GM12878 (cell line): ENCODE results near the gene B4GALT7. TPM values are rescaled to one million over a fixed set of nuclear protein-coding genes. Genes with fewer than 3 reads are reported as not detected.

Experiments used
- ATAC-seq: fragments of 200-7000 bp; cut with Tn5 transposase; 3 replicates; pipeline ENCODE4 v1.9.1; 2020; ENCODE audit warnings: mild to moderate bottlenecking, moderate library complexity
- BruUV-seq: library from RNA; stranded (reverse); fragments of 400-500 nt; replicated peaks from 2 replicates; lab custom pipeline; 2021; lab: Mats Ljungman, UMichigan
- CTCF ChIA-PET: fragments of 300-600 bp; sonication (Branson Sonifier 250); formaldehyde crosslinking; extraction: SDS; loops from one replicate; lab custom pipeline; 2021; ENCODE audit warnings: inconsistent platforms; lab: Yijun Ruan, JAX
- POLR2A ChIA-PET: fragments of 350-600 bp; formaldehyde crosslinking; extraction: SDS; loops from one replicate; lab custom pipeline; 2021; ENCODE audit warnings: inconsistent platforms; lab: Charles Lee
- RAD21 ChIA-PET: fragments of 300-600 bp; sonication (Branson Sonifier 250); formaldehyde crosslinking; loops from one replicate; lab custom pipeline; 2023; ENCODE audit warnings: antibody characterized with exemption; ENCODE audit not compliant: unreplicated experiment; lab: Charles Lee
- SMC1A ChIA-PET: fragments of 300-600 bp; sonication (Branson Sonifier 250); formaldehyde crosslinking; loops from one replicate; lab custom pipeline; 2023; ENCODE audit not compliant: unreplicated experiment, uncharacterized antibody; lab: Charles Lee
- DNase-seq: peaks from one replicate; pipeline ENCODE4 v3.0.0-alpha.2; 2011; ENCODE audit warnings: low read depth, low spot score
- FAIRE-seq: peaks from 3 replicates; lab custom pipeline; 2011; peaks lifted over from hg19 to GRCh38; lab: Jason Lieb, UNC
- H2AFZ ChIP-seq: 2 replicates; pipeline ENCODE4 v1.6.0; 2011; ENCODE audit warnings: low read depth, low read length, control low read depth; ENCODE audit not compliant: control insufficient read depth
- H3K27ac ChIP-seq: 2 replicates; pipeline ENCODE4 v1.5.1; 2011; ENCODE audit warnings: control low read depth; ENCODE audit not compliant: control insufficient read depth, insufficient read depth
- H3K27me3 ChIP-seq, 2 experiments: replicated peaks in 1 of 2; 2 replicates each; pipeline versions ENCODE4 v1.6.0 to v1.6.1; 2011; ENCODE audit warnings: low read length in 1 of 2; ENCODE audit not compliant: control insufficient read depth in 2 of 2, insufficient read depth in 2 of 2
- H3K36me3 ChIP-seq, 2 experiments: 2 replicates each; pipeline ENCODE4 v1.5.1; 2011; ENCODE audit warnings: low read length in 1 of 2; ENCODE audit not compliant: control insufficient read depth in 2 of 2, insufficient read depth in 2 of 2
- H3K4me1 ChIP-seq: 2 replicates; pipeline ENCODE4 v1.6.1; 2011; ENCODE audit warnings: mild to moderate bottlenecking, low read length, moderate library complexity, mixed read lengths; ENCODE audit not compliant: control insufficient read depth, insufficient read depth
- H3K4me2 ChIP-seq: 2 replicates; pipeline ENCODE4 v1.6.0; 2011; ENCODE audit warnings: control low read depth; ENCODE audit not compliant: control insufficient read depth, insufficient read depth
- H3K4me3 ChIP-seq: fragments of 200-600 bp; sonication (generic); 2 replicates; pipeline ENCODE4 v1.5.1; 2016
- H3K79me2 ChIP-seq: 2 replicates; pipeline ENCODE4 v1.6.0; 2011; ENCODE audit warnings: low read length; ENCODE audit not compliant: control insufficient read depth, insufficient read depth
- H3K9ac ChIP-seq: 2 replicates; pipeline ENCODE4 v1.8.0; 2011; ENCODE audit warnings: low read length, control low read depth, mixed read lengths; ENCODE audit not compliant: control insufficient read depth, insufficient read depth
- H3K9me3 ChIP-seq: replicated peaks from 3 replicates; pipeline ENCODE4 v1.5.1; 2011; ENCODE audit warnings: mild to moderate bottlenecking, low read length; ENCODE audit not compliant: control insufficient read depth, insufficient read depth
- H4K20me1 ChIP-seq: 2 replicates; pipeline ENCODE4 v1.6.0; 2011; ENCODE audit not compliant: control insufficient read depth, insufficient read depth
- CTCF ChIP-seq, 3 experiments: IDR thresholded peaks in 2 of 3; conservative IDR thresholded peaks in 1 of 3; 2 replicates each; pipeline ENCODE4 v1.5.1; 2011; ENCODE audit warnings: low read depth in 3 of 3, low read length in 3 of 3, mild to moderate bottlenecking in 3 of 3, control low read depth in 2 of 3, moderate library complexity in 2 of 3, inconsistent platforms in 1 of 3, mixed read lengths in 1 of 3; ENCODE audit not compliant: control insufficient read depth in 2 of 3, insufficient read depth in 1 of 3; ENCODE audit errors: extremely low read depth in 1 of 3
- HCFC1 ChIP-seq: fragments of 150-350 bp; IDR thresholded peaks from 2 replicates; pipeline ENCODE4 v1.6.1; 2014; ENCODE audit warnings: low read length
- KDM1A ChIP-seq: fragments of 200-600 bp; sonication (generic); IDR thresholded peaks from 2 replicates; pipeline ENCODE4 v1.6.1; 2016; ENCODE audit warnings: borderline replicate concordance
- TAF1 ChIP-seq: IDR thresholded peaks from 2 replicates; pipeline ENCODE4 v1.6.1; 2011; ENCODE audit warnings: mild to moderate bottlenecking, low read depth, low read length, borderline replicate concordance
- WGBS: methylation state at CpG from one replicate; pipeline ENCODE4 v1.1.6; 2016; ENCODE audit warnings: low lambda C conversion rate; ENCODE audit not compliant: insufficient replicate concordance, insufficient coverage; ENCODE audit errors: missing lambda C conversion rate; 5-methylcytosine and 5-hydroxymethylcytosine counted together
- in situ Hi-C: fragments of 300-500 bp; cut with MboI; formaldehyde crosslinking; loops from 9 replicates; pipeline ENCODE4 v1.14.3; 2018; ENCODE audit warnings: mixed read lengths
- intact Hi-C: fragments of 100-400 bp; cut with micrococcal nuclease; formaldehyde crosslinking; loops from one replicate; pipeline ENCODE4 v1.14.2; 2022; ENCODE audit not compliant: unreplicated experiment
- polyA plus RNA-seq, 11 experiments: library from polyadenylated mRNA; depleted of rRNA in 4 of 11; unstranded in 6 of 11; stranded (reverse) in 5 of 11; fragments of >200 nt; fragmentation: Nextera tagmentation in 4 of 11; fragmentation: Illumina TruSeq in 1 of 11; extraction: Ambion mirVana in 4 of 11; extraction: Trizol in 1 of 11; gene quantifications; 1 replicate in 1 of 11; 2 replicates in 10 of 11; pipeline versions ENCODE4 v1.2.1 to v1.2.3, GENCODE V29; 2011 to 2016; ENCODE audit warnings: inconsistent platforms in 2 of 11, missing spikeins in 2 of 11, low read depth in 1 of 11
- total RNA-seq, 4 experiments: library from RNA; depleted of rRNA in 3 of 4; stranded (reverse); fragments of >200 nt in 3 of 4; fragmentation: Illumina TruSeq in 1 of 4; extraction: Trizol in 1 of 4; gene quantifications; 2 replicates each; pipeline versions ENCODE4 v1.2.1 to v1.2.3, GENCODE V29; 2013 to 2021

B4GALT7 gene
- total and polyA plus RNA-seq, 10 of the 15 experiments (the other 5 are each of a cell fraction or from before 2014, with no cell fraction given), result 0.34 to 27.3 (median 16.4) TPM

DNA sequence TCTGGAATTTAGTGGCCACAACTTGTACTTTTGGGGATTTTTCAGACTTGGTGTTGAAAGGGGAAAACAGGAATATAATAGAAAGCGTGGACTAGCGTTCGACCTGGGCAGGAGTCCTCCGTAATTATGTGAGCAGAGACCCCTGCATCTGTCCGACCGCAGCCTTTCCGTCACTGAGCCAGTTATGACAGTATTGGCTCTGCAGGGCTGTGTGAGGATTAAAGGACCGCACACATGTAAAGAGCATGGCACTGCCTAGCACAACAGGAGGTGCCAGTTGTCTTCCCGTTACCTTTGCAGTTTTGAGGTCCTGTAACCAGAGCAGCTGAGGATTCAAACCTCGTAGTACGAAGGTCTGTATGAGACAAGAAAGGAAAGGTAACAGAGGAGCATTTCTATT lies 1.2 kb downstream of the B4GALT7 start:
- RAD21 ChIA-PET, result no interaction called here
- peak overlapping the region; percentile 79 for H3K4me2 ChIP-seq
- in situ Hi-C loops, result loop anchor here (10.0 to 25.0 kb wide), 3 partner anchors 464 to 1564 kb away; no protein-coding TSS in a partner anchor
- TSS peak; percentile 47 for BruUV-seq
- peaks cover 3% of the 10 kb centered on the region in 2 experiments; a peak in 3 of 4 replicates for H3K36me3 ChIP-seq
- TF ChIP-seq TAF1 (no peak), HCFC1 (no peak)
- CTCF ChIA-PET, result interaction anchor here (0.7 kb wide), 1 partner anchor 9 kb away, joined by 4 read pairs; the partner anchor contains the start of gene TMED9
- H3K79me2 ChIP-seq, result peaks cover 13% of the 10 kb centered on the region
- H3K27ac ChIP-seq, result no peak overlapping the region
- no peak for FAIRE-seq
- WGBS, result 97% methylated on average over 11 of the region's 11 CpGs
- no peaks in the 10 kb centered on the region for H3K27me3 ChIP-seq
- SMC1A ChIA-PET, result no interaction called here
- peak overlapping the region; percentile 85 for H3K4me3 ChIP-seq
- POLR2A ChIA-PET, result interaction anchor here (0.5 to 0.9 kb wide), 2 partner anchors 9 to 11 kb away, joined by 3 to 4 read pairs; partner anchors contain the start of gene TMED9
- peak overlapping the region; percentile 82; the same call in 1 of the 2 replicates for H3K9ac ChIP-seq
- DNase-seq, result no peak
- intact Hi-C loops, result loop anchor here (5.0 kb wide), 1 partner anchor 94 kb away; the partner anchor contains the start of gene DOK3
- no peaks in the 10 kb centered on the region for H4K20me1 ChIP-seq
- no peaks in the 10 kb centered on the region for H3K9me3 ChIP-seq
- no peak for ATAC-seq
- peaks cover 3% of the 10 kb centered on the region; the same call in 1 of the 2 replicates for H3K4me1 ChIP-seq
- H2AFZ ChIP-seq, result no peak overlapping the region

DNA sequence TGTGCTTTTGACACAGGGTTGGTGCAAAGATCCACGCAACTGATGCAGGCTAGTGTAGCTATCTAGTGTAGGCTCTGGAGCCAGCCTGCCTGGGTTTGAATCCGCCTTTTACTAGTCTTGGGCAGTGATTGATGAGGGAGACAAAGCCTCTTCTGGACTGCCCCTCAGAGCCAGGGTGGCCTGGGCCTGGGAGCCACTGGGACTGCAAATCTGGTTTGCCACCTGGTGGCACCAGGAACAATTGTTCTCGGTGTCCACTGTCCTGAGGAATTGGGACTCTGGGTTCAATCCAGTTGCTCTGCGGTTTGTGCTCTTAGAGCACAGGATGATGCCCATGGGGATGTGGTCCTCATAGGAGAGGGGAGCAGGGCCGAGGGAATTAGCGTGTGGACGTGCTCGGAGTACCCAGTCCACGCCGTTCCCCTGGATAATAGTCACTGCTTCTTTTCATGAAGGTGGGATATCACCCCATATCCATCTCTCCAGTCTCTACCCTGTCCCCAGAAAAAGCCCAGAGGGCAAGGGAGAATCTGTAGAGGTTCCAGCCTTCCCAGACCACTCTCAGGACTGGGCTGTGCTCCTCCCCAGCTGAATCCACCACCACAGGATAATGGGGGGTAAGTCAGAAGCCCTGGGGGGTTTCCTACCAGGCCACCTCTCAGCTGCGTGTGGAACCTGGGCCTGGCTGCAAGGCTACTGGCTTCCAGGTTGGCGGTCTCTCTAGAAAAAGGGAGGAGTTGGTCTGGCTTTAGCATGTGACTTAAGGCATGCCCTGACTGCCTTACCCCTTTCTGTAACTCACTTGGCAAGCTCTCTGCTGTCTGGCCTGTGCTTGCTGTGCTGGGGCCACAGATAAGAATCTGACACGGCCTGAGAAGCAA lies 1.9 kb downstream of the B4GALT7 start:
- peaks cover 13% of the 10 kb centered on the region for H3K79me2 ChIP-seq
- H4K20me1 ChIP-seq, result no peaks in the 10 kb centered on the region
- ChIA-PET POLR2A (interaction anchor here (0.5 kb wide), 1 partner anchor 12 kb away, joined by 4 read pairs; no protein-coding TSS in a partner anchor), CTCF (no interaction called here), SMC1A (interaction anchor here (0.6 to 1.1 kb wide), 2 partner anchors 56 to 139 kb away, joined by 3 read pairs; no protein-coding TSS in a partner anchor), RAD21 (interaction anchor here (0.6 kb wide), 1 partner anchor 649 kb away, joined by 5 read pairs; no protein-coding TSS in a partner anchor)
- 0 out of 2 replicates have a peak overlapping the region, but pooled peaks have one; percentile 85 for H3K4me3 ChIP-seq
- WGBS, result 89% methylated on average over 13 of the region's 13 CpGs
- no peak overlapping the region for H3K27ac ChIP-seq
- no peak for ATAC-seq
- H2AFZ ChIP-seq, result no peak overlapping the region
- FAIRE-seq, result no peak
- BruUV-seq, result no TSS peak
- no peak overlapping the region for H3K9ac ChIP-seq
- DNase-seq, result no peak
- H3K4me2 ChIP-seq, result 0 out of 2 replicates have a peak overlapping the region, but pooled peaks have one; percentile 79
- intact Hi-C loops (loop anchor here (5.0 kb wide), 1 partner anchor 95 kb away; the partner anchor contains the start of gene DOK3), in situ Hi-C loops (loop anchor here (10.0 to 25.0 kb wide), 3 partner anchors 463 to 1565 kb away; no protein-coding TSS in a partner anchor)
- TF ChIP-seq CTCF (IDR thresholded peaks at IDR 0.05 in 2 of 3, conservative IDR thresholded peaks at IDR 0.05 in 1 of 3; ENCODE audit: control insufficient read depth in 2 of 3, extremely low read depth in 1 of 3, insufficient read depth in 1 of 3, low read depth in 3 of 3, low read length in 3 of 3) (peak in 2 of 3 experiments; percentile 4 to 30; a peak in 2 of 6 replicates), KDM1A (no peak)
- no peaks in the 10 kb centered on the region for H3K27me3 ChIP-seq
- H3K4me1 ChIP-seq, result peaks cover 3% of the 10 kb centered on the region; the same call in 1 of the 2 replicates
- H3K36me3 ChIP-seq, result no peaks in the 10 kb centered on the region
- H3K9me3 ChIP-seq, result no peaks in the 10 kb centered on the region
